ENCODE results near the gene GCHFR. TPM values are rescaled to one million over a fixed set of nuclear protein-coding genes. Genes with fewer than 3 reads are reported as not detected.

GCHFR gene
- total RNA-seq, 6 experiments from 2014 or later = 65.4 to 181 (median 82.0) TPM

- peak in 1 of 3 donors; percentile 2 for DNase-seq
Measured at GRCh38 chr15:40785814-40786213, 21.9 kb downstream of the GCHFR start.

DNA sequence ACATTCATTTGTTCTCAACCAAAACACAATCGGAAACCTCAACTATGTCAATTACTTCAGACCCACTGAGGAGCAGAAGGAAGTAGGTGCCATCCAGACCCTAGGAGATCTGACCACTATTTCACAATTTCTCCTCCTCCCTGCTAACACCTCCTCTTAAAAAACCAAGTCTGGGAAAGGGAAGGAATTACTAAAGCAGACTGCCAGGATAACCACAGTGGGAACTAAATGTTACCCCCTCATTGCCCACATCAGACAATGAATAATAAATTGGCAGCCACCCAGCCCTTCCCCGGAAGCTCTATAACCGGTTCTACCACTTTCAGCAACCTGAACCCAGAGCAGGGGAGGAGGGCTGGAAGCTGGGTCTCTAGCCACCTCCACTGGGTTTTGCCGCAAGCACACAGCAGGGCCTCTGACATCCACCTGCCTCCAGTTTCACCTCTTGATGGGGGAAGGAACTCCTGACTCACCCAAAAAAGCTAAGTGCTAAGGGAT, 23.5 kb downstream of the GCHFR start:
- ATAC-seq (peak in 1 of 4 donors; percentile 21), DNase-seq (peak in 1 of 3 donors; percentile 23)
- Histone ChIP-seq H3K9me3 (no peaks in the 10 kb centered on the region), H3K27ac (no peak overlapping the region), H3K4me3 (no peak overlapping the region), H3K27me3 (no peaks in the 10 kb centered on the region), H3K36me3 (no peaks in the 10 kb centered on the region), H3K4me1 (peaks cover 0 to 22% (median 8%) of the 10 kb centered on the region in 4 donors)
- 48% methylated on average over 2 of the region's 4 CpGs for WGBS (ENCODE audit: insufficient coverage, low coverage, low lambda C conversion rate, missing lambda C conversion rate)
- TF ChIP-seq, protein P1, sequence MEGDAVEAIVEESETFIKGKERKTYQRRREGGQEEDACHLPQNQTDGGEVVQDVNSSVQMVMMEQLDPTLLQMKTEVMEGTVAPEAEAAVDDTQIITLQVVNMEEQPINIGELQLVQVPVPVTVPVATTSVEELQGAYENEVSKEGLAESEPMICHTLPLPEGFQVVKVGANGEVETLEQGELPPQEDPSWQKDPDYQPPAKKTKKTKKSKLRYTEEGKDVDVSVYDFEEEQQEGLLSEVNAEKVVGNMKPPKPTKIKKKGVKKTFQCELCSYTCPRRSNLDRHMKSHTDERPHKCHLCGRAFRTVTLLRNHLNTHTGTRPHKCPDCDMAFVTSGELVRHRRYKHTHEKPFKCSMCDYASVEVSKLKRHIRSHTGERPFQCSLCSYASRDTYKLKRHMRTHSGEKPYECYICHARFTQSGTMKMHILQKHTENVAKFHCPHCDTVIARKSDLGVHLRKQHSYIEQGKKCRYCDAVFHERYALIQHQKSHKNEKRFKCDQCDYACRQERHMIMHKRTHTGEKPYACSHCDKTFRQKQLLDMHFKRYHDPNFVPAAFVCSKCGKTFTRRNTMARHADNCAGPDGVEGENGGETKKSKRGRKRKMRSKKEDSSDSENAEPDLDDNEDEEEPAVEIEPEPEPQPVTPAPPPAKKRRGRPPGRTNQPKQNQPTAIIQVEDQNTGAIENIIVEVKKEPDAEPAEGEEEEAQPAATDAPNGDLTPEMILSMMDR (IDR thresholded peaks at IDR 0.05) = no peak
- TF ChIP-seq POLR2A (IDR thresholded peaks at IDR 0.05) = no peak
- intact Hi-C loops (cut with DNase I) = no loop called here

More at GRCh38 chr15:40785814-40786213, 21.9 kb downstream of the GCHFR start:
- Histone ChIP-seq H3K4me1 (peaks cover 0 to 19% (median 7%) of the 10 kb centered on the region in 4 donors), H3K36me3 (no peaks in the 10 kb centered on the region), H3K9me3 (no peaks in the 10 kb centered on the region), H3K27me3 (no peaks in the 10 kb centered on the region), H3K27ac (peak overlapping the region in 2 of 3 donors; percentile 13 to 31), H3K4me3 (no peak overlapping the region)
- intact Hi-C loops (cut with DNase I) = no loop called here
- ATAC-seq = peak in 1 of 4 donors; percentile 17
- no peak for TF ChIP-seq POLR2A (IDR thresholded peaks at IDR 0.05)
- TF ChIP-seq, protein P1 (IDR thresholded peaks at IDR 0.05) = no peak
- WGBS (ENCODE audit: insufficient coverage, low coverage, low lambda C conversion rate, missing lambda C conversion rate) = 59% methylated on average over 2 of the region's 2 CpGs

DNA sequence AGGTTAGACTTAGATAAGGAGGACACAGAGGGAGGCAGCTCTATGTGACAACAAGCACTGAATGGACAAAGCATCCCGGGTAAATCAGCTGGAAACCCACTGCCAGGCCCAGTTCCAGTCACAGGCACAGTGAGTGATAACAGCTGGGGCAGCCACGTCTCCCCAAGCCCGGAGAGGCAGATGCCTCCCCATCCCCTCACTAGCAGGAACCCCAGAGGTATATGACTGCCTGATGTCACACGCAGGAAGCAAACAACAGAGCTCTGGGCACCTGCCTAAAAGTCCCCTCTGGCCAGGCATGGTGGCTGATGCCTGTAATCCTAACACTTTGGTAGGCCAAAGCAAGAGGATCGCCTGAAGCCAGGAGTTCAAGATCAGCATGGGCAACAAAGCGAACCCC, 24.1 kb downstream of the GCHFR start:
- no CpG with 5 or more reads among the region's 6 CpGs for WGBS (ENCODE audit: insufficient coverage, low coverage, low lambda C conversion rate, missing lambda C conversion rate)

DNA sequence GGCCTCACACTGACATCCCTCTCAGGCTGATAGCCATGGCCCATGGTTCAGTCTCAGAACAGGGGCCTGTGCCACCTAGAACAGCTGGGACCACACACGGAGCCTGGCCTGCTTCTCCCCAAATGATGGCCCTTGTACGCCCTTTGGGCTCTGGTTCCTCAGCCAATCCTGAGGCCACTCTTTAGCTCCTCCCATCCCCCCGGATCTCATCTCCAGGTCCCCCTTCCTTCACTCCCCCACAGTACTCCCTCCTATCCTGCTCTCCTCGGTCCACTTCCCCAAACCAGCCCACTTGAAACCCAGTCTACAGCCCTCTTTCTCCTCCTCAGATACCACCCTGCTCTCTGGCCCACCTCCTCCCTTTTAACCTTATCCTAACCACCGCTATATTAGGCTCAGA, 25.3 kb downstream of the GCHFR start:
- peaks cover 0 to 33% (median 17%) of the 10 kb centered on the region in 4 donors for H3K4me1 ChIP-seq
- H3K27ac ChIP-seq = no peak overlapping the region
- WGBS (ENCODE audit: insufficient coverage, low coverage, low lambda C conversion rate, missing lambda C conversion rate) = 69% methylated on average over 3 of the region's 5 CpGs

More for the DNA sequence above, 24.1 kb downstream of the GCHFR start:
- ATAC-seq = no peak
- no peak overlapping the region for H3K27ac ChIP-seq
- intact Hi-C loops (cut with DNase I) = no loop called here
- H3K4me1 ChIP-seq = peaks cover 0 to 22% (median 11%) of the 10 kb centered on the region in 4 donors
- no peaks in the 10 kb centered on the region for H3K9me3 ChIP-seq
- DNase-seq = peak in 1 of 3 donors; percentile 34
- no peaks in the 10 kb centered on the region for H3K27me3 ChIP-seq
- no peak for TF ChIP-seq POLR2A (IDR thresholded peaks at IDR 0.05)
- TF ChIP-seq, protein P1 (IDR thresholded peaks at IDR 0.05) = no peak
- no peak overlapping the region for H3K4me3 ChIP-seq
- H3K36me3 ChIP-seq = no peaks in the 10 kb centered on the region

More for the DNA sequence above, 25.3 kb downstream of the GCHFR start:
- no peak overlapping the region for H3K4me3 ChIP-seq
- H3K9me3 ChIP-seq = no peaks in the 10 kb centered on the region
- H3K36me3 ChIP-seq = no peaks in the 10 kb centered on the region
- no peaks in the 10 kb centered on the region for H3K27me3 ChIP-seq
- DNase-seq (no peak), ATAC-seq (no peak)
- intact Hi-C loops (cut with DNase I) = no loop called here
- TF ChIP-seq, protein P1 (IDR thresholded peaks at IDR 0.05) = no peak
- TF ChIP-seq POLR2A (IDR thresholded peaks at IDR 0.05) = no peak

Data from right lobe of liver (tissue), 6 donors.